ENCODE measurements around the gene ST3GAL3. TPM values are rescaled to one million over a fixed set of nuclear protein-coding genes. Genes with fewer than 3 reads are reported as not detected.

The ST3GAL3 gene
- total and polyA plus RNA-seq, 2 of the 13 experiments (the other 11 are each of a cell fraction or from before 2014, with no cell fraction given), result 5.1 to 8.1 TPM

DNA sequence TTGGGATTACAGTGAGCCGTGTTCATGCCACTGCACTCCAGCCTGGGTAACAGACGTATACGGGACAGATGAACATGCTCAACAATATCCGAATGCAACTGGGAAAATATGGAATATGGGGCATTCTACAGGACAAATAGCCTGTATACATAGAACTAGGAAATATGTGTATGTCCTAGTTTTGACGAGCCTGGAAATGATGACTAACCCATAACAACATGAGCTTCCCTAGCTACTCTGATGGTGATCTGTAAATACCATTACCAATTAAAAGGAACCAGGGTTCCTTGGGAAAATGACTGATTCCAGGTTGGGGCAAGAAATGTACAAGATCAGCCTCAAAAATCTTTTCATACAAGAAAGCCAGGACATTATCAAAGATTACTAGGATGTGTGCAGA is 183.5 kb downstream of the ST3GAL3 start:
- intact Hi-C loops (cut with micrococcal nuclease; ENCODE audit: unreplicated experiment), result no loop called here
- H4K20me1 ChIP-seq (ENCODE audit: insufficient read depth, low read length), result no peaks in the 10 kb centered on the region
- H3K4me1 ChIP-seq (ENCODE audit: insufficient read depth, low read length), result peaks cover 10% of the 10 kb centered on the region
- POLR2A ChIA-PET, result no interaction called here
- H3K27ac ChIP-seq (ENCODE audit: extremely low read length, insufficient read depth, low read length), result no peak overlapping the region
- no peak overlapping the region for H3K9ac ChIP-seq (ENCODE audit: insufficient read depth, low read depth, low read length)
- peaks cover 0 to 7% of the 10 kb centered on the region in 2 experiments; a peak in 2 of 5 replicates for H3K36me3 ChIP-seq (replicated peaks in 1 of 2; ENCODE audit: control insufficient read depth in 1 of 2, insufficient read depth in 2 of 2, low read length in 2 of 2)
- CTCF ChIA-PET (ENCODE audit: low intra/inter-chr PET ratio, low total read pairs), result no interaction called here
- WGBS (ENCODE audit: low lambda C conversion rate), result 95% methylated on average over 5 of the region's 5 CpGs
- H3K79me2 ChIP-seq (ENCODE audit: insufficient read depth, low read length), result no peaks in the 10 kb centered on the region
- ATAC-seq (no peak), FAIRE-seq (no peak), DNase-seq (ENCODE audit: low spot score) (no peak)
- no peaks in the 10 kb centered on the region for H3K9me3 ChIP-seq (ENCODE audit: low read length)
- in situ Hi-C loops (cut with HindIII; ENCODE audit: extremely low pct_ligation_motif_present, low pct_unique_long_range_greater_than_20kb), result no loop called here
- no peak for TF ChIP-seq SIN3B (IDR thresholded peaks at IDR 0.05; ENCODE audit: low read length)
- TF ChIP-seq ISX (CRISPR knock-in tag; conservative IDR thresholded peaks at IDR 0.05), result no peak
- TF ChIP-seq ZNF563 (CRISPR knock-in tag; IDR thresholded peaks at IDR 0.05), result no peak
- no peak for TF ChIP-seq FOXK2 (IDR thresholded peaks at IDR 0.05)
- TF ChIP-seq, protein P1, sequence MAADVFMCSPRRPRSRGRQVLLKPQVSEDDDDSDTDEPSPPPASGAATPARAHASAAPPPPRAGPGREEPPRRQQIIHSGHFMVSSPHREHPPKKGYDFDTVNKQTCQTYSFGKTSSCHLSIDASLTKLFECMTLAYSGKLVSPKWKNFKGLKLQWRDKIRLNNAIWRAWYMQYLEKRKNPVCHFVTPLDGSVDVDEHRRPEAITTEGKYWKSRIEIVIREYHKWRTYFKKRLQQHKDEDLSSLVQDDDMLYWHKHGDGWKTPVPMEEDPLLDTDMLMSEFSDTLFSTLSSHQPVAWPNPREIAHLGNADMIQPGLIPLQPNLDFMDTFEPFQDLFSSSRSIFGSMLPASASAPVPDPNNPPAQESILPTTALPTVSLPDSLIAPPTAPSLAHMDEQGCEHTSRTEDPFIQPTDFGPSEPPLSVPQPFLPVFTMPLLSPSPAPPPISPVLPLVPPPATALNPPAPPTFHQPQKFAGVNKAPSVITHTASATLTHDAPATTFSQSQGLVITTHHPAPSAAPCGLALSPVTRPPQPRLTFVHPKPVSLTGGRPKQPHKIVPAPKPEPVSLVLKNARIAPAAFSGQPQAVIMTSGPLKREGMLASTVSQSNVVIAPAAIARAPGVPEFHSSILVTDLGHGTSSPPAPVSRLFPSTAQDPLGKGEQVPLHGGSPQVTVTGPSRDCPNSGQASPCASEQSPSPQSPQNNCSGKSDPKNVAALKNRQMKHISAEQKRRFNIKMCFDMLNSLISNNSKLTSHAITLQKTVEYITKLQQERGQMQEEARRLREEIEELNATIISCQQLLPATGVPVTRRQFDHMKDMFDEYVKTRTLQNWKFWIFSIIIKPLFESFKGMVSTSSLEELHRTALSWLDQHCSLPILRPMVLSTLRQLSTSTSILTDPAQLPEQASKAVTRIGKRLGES (CRISPR knock-in tag; IDR thresholded peaks at IDR 0.05; ENCODE audit: borderline replicate concordance), result no peak
- no peak for TF ChIP-seq HNRNPUL1 (IDR thresholded peaks at IDR 0.05; ENCODE audit: low read depth, low read length)
- TF ChIP-seq ZNF136 (CRISPR knock-in tag; IDR thresholded peaks at IDR 0.05; ENCODE audit: low read depth), result no peak
- no peak overlapping the region for H3K4me2 ChIP-seq (ENCODE audit: low read depth, low read length)
- H2AFZ ChIP-seq (ENCODE audit: low read length), result no peak overlapping the region
- H3K27me3 ChIP-seq (ENCODE audit: control insufficient read depth in 1 of 2, insufficient read depth in 2 of 2, low read length in 2 of 2), result no peaks in the 10 kb centered on the region; a peak in 1 of 5 replicates
- BruUV-seq (replicated peaks), result no TSS peak
- H3K4me3 ChIP-seq (replicated peaks in 1 of 3; ENCODE audit: insufficient read depth in 1 of 3, low read depth in 2 of 3, low read length in 3 of 3), result no peak overlapping the region

Measured in HepG2 (cell line).